MM.1S (cell line): Measurements from ENCODE around the gene PPP3R1.

Experiments
- EZH2 ChIP-seq: fragments of 300-600 bp; sonication (generic); optimal IDR thresholded peaks from 2 replicates; pipeline ENCODE3; 2017; ENCODE audit warnings: low read depth, mild to moderate bottlenecking, antibody characterized with exemption, low read length, mixed read lengths
- TF ChIP-seq, protein P1 (sequence below): fragments of 300-600 bp; sonication (generic); IDR thresholded peaks from 2 replicates; pipeline ENCODE4 v1.5.1; 2016; ENCODE audit warnings: antibody characterized with exemption, low read length, mixed read lengths

GRCh38 chr2:68245066-68245465 is 7.3 kb downstream of the PPP3R1 start:
- TF ChIP-seq, protein P1, sequence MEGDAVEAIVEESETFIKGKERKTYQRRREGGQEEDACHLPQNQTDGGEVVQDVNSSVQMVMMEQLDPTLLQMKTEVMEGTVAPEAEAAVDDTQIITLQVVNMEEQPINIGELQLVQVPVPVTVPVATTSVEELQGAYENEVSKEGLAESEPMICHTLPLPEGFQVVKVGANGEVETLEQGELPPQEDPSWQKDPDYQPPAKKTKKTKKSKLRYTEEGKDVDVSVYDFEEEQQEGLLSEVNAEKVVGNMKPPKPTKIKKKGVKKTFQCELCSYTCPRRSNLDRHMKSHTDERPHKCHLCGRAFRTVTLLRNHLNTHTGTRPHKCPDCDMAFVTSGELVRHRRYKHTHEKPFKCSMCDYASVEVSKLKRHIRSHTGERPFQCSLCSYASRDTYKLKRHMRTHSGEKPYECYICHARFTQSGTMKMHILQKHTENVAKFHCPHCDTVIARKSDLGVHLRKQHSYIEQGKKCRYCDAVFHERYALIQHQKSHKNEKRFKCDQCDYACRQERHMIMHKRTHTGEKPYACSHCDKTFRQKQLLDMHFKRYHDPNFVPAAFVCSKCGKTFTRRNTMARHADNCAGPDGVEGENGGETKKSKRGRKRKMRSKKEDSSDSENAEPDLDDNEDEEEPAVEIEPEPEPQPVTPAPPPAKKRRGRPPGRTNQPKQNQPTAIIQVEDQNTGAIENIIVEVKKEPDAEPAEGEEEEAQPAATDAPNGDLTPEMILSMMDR: no peak
- TF ChIP-seq EZH2: no peak
